Coronary artery (tissue), 2 donors: ENCODE results near the gene ETV1.

Experiments
- DNase-seq: peaks from one replicate; pipeline ENCODE4 v3.0.0-alpha.2; 2017; ENCODE audit warnings: low spot score
- H3K27ac ChIP-seq, 2 donors: fragments of 200-600 bp; sonication (generic); one replicate each; pipeline ENCODE4 v1.5.1; 2016 to 2019
- H3K4me3 ChIP-seq: fragments of 200-600 bp; sonication (generic); 2 replicates; pipeline ENCODE4 v1.5.1; 2016; ENCODE audit warnings: mild to moderate bottlenecking, moderate library complexity
- CTCF ChIP-seq: fragments of 200-600 bp; sonication (generic); IDR thresholded peaks from one replicate; pipeline ENCODE4 v1.5.1; 2019; ENCODE audit warnings: antibody characterized with exemption

Gene ETV1

DNA sequence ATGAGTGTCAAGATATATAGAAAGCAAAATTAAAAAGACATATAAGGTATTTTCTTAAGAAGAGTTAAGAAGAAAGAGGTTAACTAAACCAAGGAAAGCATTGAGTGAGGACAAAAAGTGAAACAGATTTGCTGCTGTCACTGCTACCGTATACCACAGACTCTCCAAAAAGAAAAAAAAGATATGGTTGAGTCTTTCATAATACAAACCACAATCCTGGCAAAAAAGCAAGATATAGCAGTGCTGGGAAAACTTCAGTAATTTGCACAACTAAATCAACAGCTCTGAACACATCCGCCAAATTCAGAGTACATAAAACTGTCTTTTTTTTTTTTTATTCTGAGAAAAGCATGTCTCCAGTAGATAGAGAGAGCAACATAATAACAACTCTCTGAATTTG, 114.7 kb downstream of the ETV1 start:
- no peak for DNase-seq
- TF ChIP-seq CTCF, result no peak
- no peak overlapping the region for H3K4me3 ChIP-seq
- no peak overlapping the region for H3K27ac ChIP-seq

GRCh38 chr7:13872709-13873108, 116.8 kb downstream of the ETV1 start:
- no peak overlapping the region for H3K27ac ChIP-seq
- TF ChIP-seq CTCF, result no peak
- no peak for DNase-seq
- no peak overlapping the region for H3K4me3 ChIP-seq

GRCh38 chr7:13871008-13871407, 118.5 kb downstream of the ETV1 start:
- DNase-seq, result no peak

GRCh38 chr7:13860734-13861133, 128.7 kb downstream of the ETV1 start:
- Histone ChIP-seq H3K4me3 (no peak overlapping the region), H3K27ac (no peak overlapping the region)
- no peak for DNase-seq
- TF ChIP-seq CTCF, result no peak

More at GRCh38 chr7:13871008-13871407, 118.5 kb downstream of the ETV1 start:
- TF ChIP-seq CTCF, result no peak
- H3K27ac ChIP-seq, result no peak overlapping the region
- H3K4me3 ChIP-seq, result no peak overlapping the region

DNA sequence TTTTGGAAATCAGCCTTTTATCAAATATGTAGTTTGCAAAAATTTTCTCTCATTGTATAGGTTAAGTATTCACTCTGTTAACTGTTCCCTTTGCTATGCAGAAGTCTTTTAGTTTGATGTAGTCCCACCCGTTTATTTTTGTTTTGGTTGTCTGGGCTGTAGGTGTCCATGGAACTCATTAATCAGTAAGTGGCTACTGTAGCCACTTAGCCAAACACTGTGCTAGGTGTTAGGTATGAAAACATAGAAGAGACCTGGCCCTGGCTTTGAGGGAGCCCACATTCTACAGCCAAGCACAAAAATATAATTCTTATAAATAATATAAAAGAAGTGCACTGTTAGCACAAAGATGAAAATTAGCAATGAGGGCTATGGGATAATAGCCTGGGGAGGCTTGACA, 133.5 kb downstream of the ETV1 start:
- no peak for TF ChIP-seq CTCF
- Histone ChIP-seq H3K27ac (no peak overlapping the region), H3K4me3 (no peak overlapping the region)
- DNase-seq, result no peak

DNA sequence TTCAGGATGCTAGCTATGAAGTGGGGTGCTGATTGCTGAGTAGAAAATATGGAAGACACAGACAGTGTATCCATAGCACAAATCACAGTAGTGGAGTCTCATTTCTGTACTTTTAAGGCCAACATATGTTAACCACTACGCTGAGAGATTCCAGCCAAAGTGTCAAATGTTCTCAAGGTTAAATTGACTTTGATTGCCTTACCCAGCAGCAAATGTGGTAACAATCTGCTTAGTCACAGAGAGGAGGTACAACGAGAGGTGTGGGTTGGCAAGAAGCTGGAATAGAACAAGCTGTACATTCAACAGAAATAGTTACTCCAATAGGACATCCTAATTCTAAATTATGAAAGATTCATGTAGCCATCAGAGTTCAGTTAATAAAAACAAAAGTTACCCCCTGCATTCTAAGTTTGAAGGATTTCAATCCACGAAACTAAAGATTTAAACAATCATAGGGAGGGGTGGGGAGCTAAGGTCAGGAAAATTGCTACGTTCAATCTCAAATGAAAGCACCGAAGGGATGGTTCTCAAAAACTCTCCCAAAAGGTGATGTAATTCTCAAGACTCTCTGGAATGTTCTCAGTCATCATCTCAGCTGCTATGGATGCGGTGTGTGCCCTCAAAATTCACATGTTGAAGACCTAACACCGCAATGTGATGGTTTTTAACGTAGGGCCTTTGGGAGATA, 137.0 kb downstream of the ETV1 start:
- no peak overlapping the region for H3K27ac ChIP-seq
- TF ChIP-seq CTCF, result no peak
- no peak for DNase-seq
- H3K4me3 ChIP-seq, result no peak overlapping the region

GRCh38 chr7:13851736-13852135, 137.7 kb downstream of the ETV1 start:
- Histone ChIP-seq H3K4me3 (no peak overlapping the region), H3K27ac (no peak overlapping the region)
- DNase-seq, result no peak
- TF ChIP-seq CTCF, result no peak
